T-cell (primary cell): ENCODE results near the gene ASXL1. TPM values are rescaled to one million over a fixed set of nuclear protein-coding genes. Genes with fewer than 3 reads are reported as not detected.

ENCODE experiments used
- ATAC-seq, 4 experiments: fragments of 200-7000 bp in 3 of 4; fragments of 150-1000 bp in 1 of 4; cut with Tn5 transposase; replicated peaks in 1 of 4; 1 replicate in 3 of 4; 2 replicates in 1 of 4; pipeline ENCODE4 v1.10.0; 2021; ENCODE audit warnings: moderate library complexity in 3 of 4, mild to moderate bottlenecking in 2 of 4, moderate number of reproducible peaks in 1 of 4
- CTCF ChIA-PET, 2 donors: fragments of 300-600 bp; sonication (Branson Sonifier 250); formaldehyde crosslinking; loops; one replicate each; lab custom pipeline; 2022; ENCODE audit warnings: antibody characterized with exemption in 2 of 2; lab: Charles Lee
- POLR2A ChIA-PET, 2 donors: fragments of 300-600 bp; sonication (Branson Sonifier 250); formaldehyde crosslinking; loops; one replicate each; lab custom pipeline; 2022; ENCODE audit warnings: antibody characterized with exemption in 2 of 2; lab: Charles Lee
- DNase-seq, 35 experiments: peaks; one replicate each; pipeline versions ENCODE4 v3.0.0 to v3.0.0-alpha.2; 2013 to 2023
- H3K27ac ChIP-seq: one replicate; pipeline ENCODE4 v1.5.1; 2013; ENCODE audit warnings: low read length
- H3K27me3 ChIP-seq, 2 experiments: replicated peaks in 1 of 2; 1 replicate in 1 of 2; 2 replicates in 1 of 2; pipeline versions ENCODE4 v1.6.1 to v1.7.0; 2013; ENCODE audit warnings: low read length in 1 of 2, mixed read lengths in 1 of 2; ENCODE audit not compliant: control insufficient read depth in 2 of 2, insufficient read depth in 2 of 2; ENCODE audit errors: extremely low read depth in 1 of 2
- H3K36me3 ChIP-seq, 2 donors: 1 replicate in 1 of 2; 2 replicates in 1 of 2; pipeline versions ENCODE4 v1.6.1 to v1.7.0; 2013; ENCODE audit warnings: low read length in 1 of 2; ENCODE audit not compliant: control insufficient read depth in 2 of 2, insufficient read depth in 1 of 2; ENCODE audit errors: extremely low read depth in 1 of 2
- H3K4me1 ChIP-seq, 2 experiments: 1 replicate in 1 of 2; 2 replicates in 1 of 2; pipeline versions ENCODE4 v1.6.1 to v1.7.0; 2013; ENCODE audit warnings: low read length in 2 of 2, mixed read lengths in 1 of 2; ENCODE audit not compliant: insufficient read depth in 2 of 2, control insufficient read depth in 1 of 2; ENCODE audit errors: extremely low read depth in 1 of 2
- H3K4me3 ChIP-seq, 2 donors: 1 replicate in 1 of 2; 2 replicates in 1 of 2; pipeline versions ENCODE4 v1.5.1 to v1.7.0; 2013; ENCODE audit warnings: mild to moderate bottlenecking in 2 of 2, low read length in 1 of 2, moderate library complexity in 1 of 2; ENCODE audit not compliant: control insufficient read depth in 1 of 2; ENCODE audit errors: extremely low read depth in 1 of 2
- H3K9me3 ChIP-seq: 2 replicates; pipeline ENCODE4 v1.7.0; 2013
- H3K27ac Mint-ChIP-seq, 2 donors: one replicate each; pipeline ENCODE4 v1.8.0; 2020 to 2021; ENCODE audit warnings: mild to moderate bottlenecking in 2 of 2, mixed read lengths in 2 of 2
- H3K27me3 Mint-ChIP-seq, 2 donors: one replicate each; pipeline ENCODE4 v1.8.0; 2021 to 2022; ENCODE audit warnings: mixed read lengths in 2 of 2
- H3K36me3 Mint-ChIP-seq: one replicate; pipeline ENCODE4 v1.8.0; 2021; ENCODE audit warnings: mixed read lengths
- H3K4me1 Mint-ChIP-seq, 3 donors: one replicate each; pipeline ENCODE4 v1.8.0; 2020 to 2022; ENCODE audit warnings: mixed read lengths in 3 of 3, mild to moderate bottlenecking in 1 of 3
- H3K4me3 Mint-ChIP-seq, 3 donors: one replicate each; pipeline ENCODE4 v1.8.0; 2020 to 2022; ENCODE audit warnings: mild to moderate bottlenecking in 3 of 3, mixed read lengths in 3 of 3, moderate library complexity in 3 of 3
- H3K9me3 Mint-ChIP-seq, 3 donors: one replicate each; pipeline ENCODE4 v1.8.0; 2020 to 2022; ENCODE audit warnings: mixed read lengths in 3 of 3
- WGBS: methylation state at CpG from one replicate; pipeline ENCODE4 v1.1.5; 2013; ENCODE audit warnings: missing lambda C conversion rate; ENCODE audit not compliant: insufficient coverage; 5-methylcytosine and 5-hydroxymethylcytosine counted together
- total RNA-seq, 35 experiments: library from RNA in 6 of 35; stranded (reverse) in 6 of 35; fragments of 120-200 nt in 1 of 35; gene quantifications; one replicate each; pipeline versions ENCODE4 v1.2.1 to v1.2.4 and lab custom pipeline; 2013 to 2026

ASXL1 gene
- total RNA-seq, 5 donors from 2014 or later (not counting 1 experiment from before 2014, with no cell fraction given): 122 to 204 (median 137) TPM

DNA sequence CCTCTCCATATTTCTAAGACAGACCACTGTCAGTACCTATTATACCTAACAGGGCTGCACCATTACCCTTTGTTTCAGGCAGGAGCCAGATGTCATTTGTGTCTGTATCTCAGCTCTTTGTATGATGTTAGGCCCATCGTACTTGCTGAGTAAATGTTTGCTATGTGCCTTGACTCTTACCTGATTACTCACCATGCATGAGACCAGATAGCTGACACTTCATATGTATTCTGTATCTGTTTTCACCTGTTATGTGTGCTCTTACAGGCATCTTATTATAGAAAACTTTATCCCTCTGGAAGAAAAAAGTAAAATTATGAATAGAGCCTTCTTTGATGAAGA, 31.7 kb upstream of the ASXL1 start:
- H3K27ac ChIP-seq: no peak overlapping the region
- no peaks in the 10 kb centered on the region for H3K9me3 ChIP-seq
- H3K27me3 ChIP-seq: no peaks in the 10 kb centered on the region
- no peaks in the 10 kb centered on the region for H3K9me3 Mint-ChIP-seq
- H3K27ac Mint-ChIP-seq: no peak overlapping the region
- peaks cover under 1 to 37% of the 10 kb centered on the region in 2 donors for H3K36me3 ChIP-seq
- H3K4me1 ChIP-seq: no peaks in the 10 kb centered on the region
- H3K4me3 ChIP-seq: no peak overlapping the region
- ChIA-PET POLR2A (no interaction called here), CTCF (no interaction called here)
- no peak overlapping the region for H3K4me3 Mint-ChIP-seq
- DNase-seq (no peak), ATAC-seq (no peak)
- H3K4me1 Mint-ChIP-seq: no peaks in the 10 kb centered on the region
- no CpG with 5 or more reads among the region's 1 CpG for WGBS
- H3K36me3 Mint-ChIP-seq: peaks cover 27% of the 10 kb centered on the region
- H3K27me3 Mint-ChIP-seq: no peaks in the 10 kb centered on the region

- H3K4me3 ChIP-seq: no peak overlapping the region
- no peaks in the 10 kb centered on the region for H3K27me3 Mint-ChIP-seq
- CTCF ChIA-PET: no interaction called here
- no peaks in the 10 kb centered on the region for H3K27me3 ChIP-seq
- no peaks in the 10 kb centered on the region for H3K9me3 ChIP-seq
- WGBS: 98% methylated on average over 4 of the region's 9 CpGs
- no peak overlapping the region for H3K27ac Mint-ChIP-seq
- no peak overlapping the region for H3K4me3 Mint-ChIP-seq
- peaks cover 8 to 44% of the 10 kb centered on the region in 2 donors for H3K36me3 ChIP-seq
- no peak for DNase-seq
- H3K27ac ChIP-seq: no peak overlapping the region
- no peak for ATAC-seq
- H3K9me3 Mint-ChIP-seq: no peaks in the 10 kb centered on the region
- H3K36me3 Mint-ChIP-seq: peaks cover 34% of the 10 kb centered on the region
- H3K4me1 ChIP-seq: no peaks in the 10 kb centered on the region
- peaks cover 0 to 4% (median 0%) of the 10 kb centered on the region in 3 donors for H3K4me1 Mint-ChIP-seq
- POLR2A ChIA-PET: no interaction called here
Observed at GRCh38 chr20:32327087-32327681, 30.9 kb upstream of the ASXL1 start.

- Mint-ChIP-seq H3K27me3 (no peaks in the 10 kb centered on the region), H3K4me3 (no peak overlapping the region), H3K4me1 (peaks cover 12 to 32% (median 22%) of the 10 kb centered on the region in 3 donors), H3K36me3 (peaks cover 38% of the 10 kb centered on the region), H3K9me3 (no peaks in the 10 kb centered on the region), H3K27ac (peak overlapping the region in 1 of 2 donors; percentile 58)
- POLR2A ChIA-PET: no interaction called here
- H3K9me3 ChIP-seq: no peaks in the 10 kb centered on the region
- H3K4me3 ChIP-seq: no peak overlapping the region
- H3K27me3 ChIP-seq: no peaks in the 10 kb centered on the region
- no peak for ATAC-seq
- CTCF ChIA-PET: no interaction called here
- H3K4me1 ChIP-seq: peaks cover 0 to 17% of the 10 kb centered on the region in 2 experiments
- no peak for DNase-seq
- no peak overlapping the region for H3K27ac ChIP-seq
- peaks cover 18 to 51% of the 10 kb centered on the region in 2 donors for H3K36me3 ChIP-seq
- WGBS: 86% methylated on average over 4 of the region's 7 CpGs
Observed at GRCh38 chr20:32329817-32330554, 28.1 kb upstream of the ASXL1 start.

DNA sequence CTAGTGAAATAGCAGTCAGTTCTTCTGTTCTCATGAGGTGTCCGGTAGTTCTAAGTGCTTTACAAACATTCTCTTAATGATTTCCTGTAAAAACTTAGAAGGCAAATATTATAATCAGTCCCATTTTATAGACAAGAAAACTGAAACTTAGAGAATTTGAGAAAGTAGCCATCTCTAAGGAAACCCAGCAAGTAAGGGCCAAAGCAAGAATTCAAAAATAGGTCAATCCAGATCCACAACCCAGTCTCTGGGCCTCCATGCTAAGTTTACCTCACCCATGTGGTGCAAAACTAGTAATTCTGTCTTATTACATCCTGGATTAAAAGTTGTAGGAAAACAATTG, 27.6 kb upstream of the ASXL1 start:
- ChIA-PET CTCF (no interaction called here), POLR2A (no interaction called here)
- ATAC-seq: no peak
- H3K4me3 Mint-ChIP-seq: no peak overlapping the region
- peak overlapping the region in 1 of 2 donors; percentile 58 for H3K27ac Mint-ChIP-seq
- WGBS: no CpG with 5 or more reads among the region's 1 CpG
- H3K27ac ChIP-seq: no peak overlapping the region
- no peaks in the 10 kb centered on the region for H3K9me3 ChIP-seq
- H3K4me1 Mint-ChIP-seq: peaks cover 12 to 32% (median 22%) of the 10 kb centered on the region in 3 donors
- peaks cover 38% of the 10 kb centered on the region for H3K36me3 Mint-ChIP-seq
- peaks cover 0 to 19% of the 10 kb centered on the region in 2 experiments for H3K4me1 ChIP-seq
- H3K9me3 Mint-ChIP-seq: no peaks in the 10 kb centered on the region
- H3K36me3 ChIP-seq: peaks cover 18 to 51% of the 10 kb centered on the region in 2 donors
- H3K27me3 ChIP-seq: no peaks in the 10 kb centered on the region
- H3K27me3 Mint-ChIP-seq: no peaks in the 10 kb centered on the region
- no peak for DNase-seq
- H3K4me3 ChIP-seq: no peak overlapping the region

DNA sequence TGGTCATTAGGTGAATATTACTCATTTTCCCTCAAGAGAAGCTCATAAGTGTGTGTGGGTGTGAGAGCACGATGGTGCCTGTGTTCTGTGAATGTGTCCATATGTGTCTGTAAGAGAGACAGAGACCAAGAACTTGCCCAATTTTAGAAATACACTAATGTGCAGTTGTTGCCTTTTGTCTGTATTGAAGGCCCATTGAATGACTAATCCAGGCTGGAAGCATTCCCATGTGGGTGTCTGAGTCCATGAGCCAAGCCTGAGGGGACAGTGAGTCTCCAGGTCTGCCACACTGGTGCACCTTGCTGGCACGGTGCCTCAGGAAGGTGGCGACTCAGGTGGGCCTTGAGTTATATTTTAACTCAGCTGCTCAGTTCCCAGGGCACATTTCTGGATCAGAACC, 25.5 kb upstream of the ASXL1 start:
- 48% methylated on average over 2 of the region's 3 CpGs for WGBS

GRCh38 chr20:32333181-32333987, 24.7 kb upstream of the ASXL1 start:
- ChIA-PET CTCF (interaction anchor here in 1 of 2 donors (0.5 to 0.7 kb wide), 2 partner anchors 21 to 165 kb away, joined by 3 to 7 read pairs; no protein-coding TSS in a partner anchor), POLR2A (no interaction called here)
- Histone ChIP-seq H3K4me3 (no peak overlapping the region), H3K9me3 (no peaks in the 10 kb centered on the region), H3K4me1 (peaks cover 0 to 19% of the 10 kb centered on the region in 2 experiments), H3K36me3 (peaks cover 18 to 35% of the 10 kb centered on the region in 2 donors), H3K27me3 (no peaks in the 10 kb centered on the region), H3K27ac (peak overlapping the region; percentile 60)
- ATAC-seq: no peak
- Mint-ChIP-seq H3K9me3 (no peaks in the 10 kb centered on the region), H3K4me1 (peaks cover 12 to 37% (median 25%) of the 10 kb centered on the region in 3 donors), H3K4me3 (peak overlapping the region in 2 of 3 donors; percentile 24 to 42), H3K27me3 (no peaks in the 10 kb centered on the region), H3K36me3 (peaks cover 24% of the 10 kb centered on the region), H3K27ac (peak overlapping the region; percentile 91 to 92)
- DNase-seq: no peak
- WGBS: 32% methylated on average over 2 of the region's 12 CpGs

More for the DNA sequence above, 25.5 kb upstream of the ASXL1 start:
- H3K4me3 ChIP-seq: no peak overlapping the region
- DNase-seq (no peak), ATAC-seq (no peak)
- CTCF ChIA-PET: interaction anchor here in 1 of 2 donors (0.5 to 0.6 kb wide), 2 partner anchors 20 to 65 kb away, joined by 3 to 8 read pairs; no protein-coding TSS in a partner anchor
- Mint-ChIP-seq H3K4me3 (no peak overlapping the region), H3K4me1 (peaks cover 12 to 37% (median 25%) of the 10 kb centered on the region in 3 donors), H3K27me3 (no peaks in the 10 kb centered on the region), H3K9me3 (no peaks in the 10 kb centered on the region), H3K27ac (peak overlapping the region; percentile 64 to 92), H3K36me3 (peaks cover 24% of the 10 kb centered on the region)
- peaks cover 0 to 19% of the 10 kb centered on the region in 2 experiments for H3K4me1 ChIP-seq
- POLR2A ChIA-PET: interaction anchor here in 1 of 2 donors (0.6 to 0.7 kb wide), 2 partner anchors 15 to 1287 kb away, joined by 3 to 5 read pairs; no protein-coding TSS in a partner anchor
- peak overlapping the region; percentile 8 for H3K27ac ChIP-seq
- H3K27me3 ChIP-seq: no peaks in the 10 kb centered on the region
- H3K9me3 ChIP-seq: no peaks in the 10 kb centered on the region
- H3K36me3 ChIP-seq: peaks cover 18 to 36% of the 10 kb centered on the region in 2 donors
